Endothelial cell (in vitro differentiated cells): ENCODE data around the gene REXO4. TPM values are rescaled to one million over a fixed set of nuclear protein-coding genes. Genes with fewer than 3 reads are reported as not detected.
A peak's percentile ranks its signal among the peaks of the same experiment; 100 is the strongest.
"Not testable (repeated sequence)": the region's sequence is repeated elsewhere in the genome, so short reads cannot be mapped to it uniquely, and the experiment has no call there.

Experiments used
- DNase-seq: peaks from one replicate; pipeline ENCODE4 v3.0.0; 2021; ENCODE audit warnings: low spot score
- H3K27ac Mint-ChIP-seq: one replicate; pipeline ENCODE4 v1.8.0; 2021; ENCODE audit warnings: mixed read lengths, inconsistent platforms; ENCODE audit not compliant: unreplicated experiment
- H3K27me3 Mint-ChIP-seq: one replicate; pipeline ENCODE4 v1.8.0; 2021; ENCODE audit warnings: mild to moderate bottlenecking, moderate library complexity, mixed read lengths, inconsistent platforms; ENCODE audit not compliant: unreplicated experiment
- H3K36me3 Mint-ChIP-seq: one replicate; pipeline ENCODE4 v1.8.0; 2021; ENCODE audit warnings: mild to moderate bottlenecking, low read depth, mixed read lengths, inconsistent platforms; ENCODE audit not compliant: unreplicated experiment
- H3K4me1 Mint-ChIP-seq: one replicate; pipeline ENCODE4 v1.8.0; 2021; ENCODE audit warnings: mild to moderate bottlenecking, mixed read lengths, inconsistent platforms; ENCODE audit not compliant: unreplicated experiment
- H3K4me3 Mint-ChIP-seq: one replicate; pipeline ENCODE4 v1.8.0; 2021; ENCODE audit warnings: mild to moderate bottlenecking, mixed read lengths, inconsistent platforms; ENCODE audit not compliant: unreplicated experiment
- H3K9me3 Mint-ChIP-seq: one replicate; pipeline ENCODE4 v1.8.0; 2021; ENCODE audit warnings: mixed read lengths, inconsistent platforms; ENCODE audit not compliant: unreplicated experiment
- total RNA-seq: library from RNA; stranded (reverse); fragmentation: NEBNext Ultra II Directional; extraction: Animal tissue kit (Norgen Biotek cat#: 25700); gene quantifications from one replicate; pipeline ENCODE4 v1.2.1, GENCODE V29; 2021; ENCODE audit not compliant: unreplicated experiment
- TF ChIP-seq, protein P1 (sequence below): fragments of 200-600 bp; sonication (generic); IDR thresholded peaks from one replicate; pipeline ENCODE4 v1.5.0; 2021; ENCODE audit warnings: antibody characterized with exemption; ENCODE audit not compliant: unreplicated experiment

The REXO4 gene
- total RNA-seq, 1 donor from 2014 or later, result 30.9 TPM

DNA sequence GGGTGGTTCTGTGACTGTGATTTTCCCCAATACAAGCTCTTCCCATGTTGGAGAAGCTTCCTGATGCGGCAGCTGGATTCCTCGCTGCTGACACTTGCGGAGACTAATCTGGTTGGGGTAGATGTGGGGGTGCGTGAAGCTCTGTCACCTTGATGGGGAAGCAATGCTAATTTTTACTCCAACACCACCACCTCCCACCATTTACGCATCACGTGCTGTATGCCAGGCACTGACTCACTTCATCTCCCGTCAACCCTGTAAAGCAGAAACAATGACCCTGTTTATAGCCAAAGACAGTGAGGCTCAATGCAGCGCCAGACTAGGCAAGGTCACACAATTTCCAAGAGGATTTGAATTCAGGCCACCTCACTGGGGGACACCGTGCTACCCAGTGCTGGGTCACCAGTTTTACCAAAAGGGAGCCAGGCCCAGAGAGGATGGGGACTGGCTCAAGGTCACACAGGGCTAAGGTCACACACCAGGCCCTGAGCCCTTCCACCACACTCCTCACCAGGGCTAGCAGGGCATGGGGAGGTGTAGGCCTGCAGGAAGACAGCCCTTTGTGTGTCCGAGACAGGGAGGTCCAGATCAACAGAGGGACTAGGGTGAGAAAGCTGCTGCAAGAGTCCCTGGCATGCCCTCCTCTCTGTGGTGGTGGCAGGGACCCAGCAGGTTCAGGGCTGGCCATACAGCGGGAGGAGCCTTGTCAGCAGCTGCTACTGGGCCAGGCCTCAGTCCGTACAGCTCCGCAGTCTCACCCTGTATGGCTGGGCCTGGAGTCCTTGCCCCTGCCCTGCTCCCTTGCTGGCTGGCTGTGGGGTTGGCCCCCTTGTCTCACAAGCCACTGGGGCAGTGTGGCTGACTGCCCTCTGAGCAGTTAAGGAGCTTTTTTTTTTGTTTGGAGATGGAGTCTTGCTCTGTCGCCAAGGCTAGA lies 38.4 kb downstream of the REXO4 start:
- no peak overlapping the region for H3K4me3 Mint-ChIP-seq
- TF ChIP-seq, protein P1, sequence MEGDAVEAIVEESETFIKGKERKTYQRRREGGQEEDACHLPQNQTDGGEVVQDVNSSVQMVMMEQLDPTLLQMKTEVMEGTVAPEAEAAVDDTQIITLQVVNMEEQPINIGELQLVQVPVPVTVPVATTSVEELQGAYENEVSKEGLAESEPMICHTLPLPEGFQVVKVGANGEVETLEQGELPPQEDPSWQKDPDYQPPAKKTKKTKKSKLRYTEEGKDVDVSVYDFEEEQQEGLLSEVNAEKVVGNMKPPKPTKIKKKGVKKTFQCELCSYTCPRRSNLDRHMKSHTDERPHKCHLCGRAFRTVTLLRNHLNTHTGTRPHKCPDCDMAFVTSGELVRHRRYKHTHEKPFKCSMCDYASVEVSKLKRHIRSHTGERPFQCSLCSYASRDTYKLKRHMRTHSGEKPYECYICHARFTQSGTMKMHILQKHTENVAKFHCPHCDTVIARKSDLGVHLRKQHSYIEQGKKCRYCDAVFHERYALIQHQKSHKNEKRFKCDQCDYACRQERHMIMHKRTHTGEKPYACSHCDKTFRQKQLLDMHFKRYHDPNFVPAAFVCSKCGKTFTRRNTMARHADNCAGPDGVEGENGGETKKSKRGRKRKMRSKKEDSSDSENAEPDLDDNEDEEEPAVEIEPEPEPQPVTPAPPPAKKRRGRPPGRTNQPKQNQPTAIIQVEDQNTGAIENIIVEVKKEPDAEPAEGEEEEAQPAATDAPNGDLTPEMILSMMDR, result no peak
- peaks cover 13% of the 10 kb centered on the region for H3K4me1 Mint-ChIP-seq
- DNase-seq, result no peak
- no peaks in the 10 kb centered on the region for H3K9me3 Mint-ChIP-seq
- H3K27ac Mint-ChIP-seq, result no peak overlapping the region
- H3K36me3 Mint-ChIP-seq, result no peaks in the 10 kb centered on the region
- peaks cover 8% of the 10 kb centered on the region for H3K27me3 Mint-ChIP-seq

DNA sequence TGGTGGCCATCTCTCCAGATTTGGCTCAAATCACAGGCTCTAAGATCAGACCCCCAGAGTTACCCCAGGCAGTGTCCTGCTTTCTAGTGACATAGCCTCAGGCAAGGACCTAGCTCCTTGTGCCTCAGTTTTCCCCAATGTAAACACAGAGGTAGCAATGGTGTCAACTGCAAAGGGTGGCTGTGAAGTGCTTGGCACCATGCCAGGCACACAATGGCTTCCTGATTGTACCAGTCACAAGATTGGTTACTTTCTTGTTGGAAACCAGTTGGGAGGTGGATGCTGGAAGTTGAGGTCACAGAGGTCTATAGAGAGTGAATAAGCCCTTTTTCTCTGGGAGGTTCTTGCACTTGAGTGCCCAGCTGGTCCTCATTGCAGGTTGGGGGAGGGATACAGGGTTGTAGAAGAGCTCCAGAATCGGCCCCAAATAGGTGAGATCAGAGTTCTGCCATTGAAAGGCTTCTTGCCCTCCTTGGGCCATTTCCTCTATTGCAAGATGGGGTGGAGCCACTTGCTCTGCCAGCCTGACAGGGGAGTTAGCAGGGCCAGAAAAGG lies 39.3 kb downstream of the REXO4 start:
- no peak overlapping the region for H3K27ac Mint-ChIP-seq
- TF ChIP-seq, protein P1, result no peak
- H3K4me1 Mint-ChIP-seq, result peaks cover 13% of the 10 kb centered on the region
- no peak overlapping the region for H3K4me3 Mint-ChIP-seq
- H3K9me3 Mint-ChIP-seq, result no peaks in the 10 kb centered on the region
- no peak for DNase-seq
- peaks cover 8% of the 10 kb centered on the region for H3K27me3 Mint-ChIP-seq
- no peaks in the 10 kb centered on the region for H3K36me3 Mint-ChIP-seq

DNA sequence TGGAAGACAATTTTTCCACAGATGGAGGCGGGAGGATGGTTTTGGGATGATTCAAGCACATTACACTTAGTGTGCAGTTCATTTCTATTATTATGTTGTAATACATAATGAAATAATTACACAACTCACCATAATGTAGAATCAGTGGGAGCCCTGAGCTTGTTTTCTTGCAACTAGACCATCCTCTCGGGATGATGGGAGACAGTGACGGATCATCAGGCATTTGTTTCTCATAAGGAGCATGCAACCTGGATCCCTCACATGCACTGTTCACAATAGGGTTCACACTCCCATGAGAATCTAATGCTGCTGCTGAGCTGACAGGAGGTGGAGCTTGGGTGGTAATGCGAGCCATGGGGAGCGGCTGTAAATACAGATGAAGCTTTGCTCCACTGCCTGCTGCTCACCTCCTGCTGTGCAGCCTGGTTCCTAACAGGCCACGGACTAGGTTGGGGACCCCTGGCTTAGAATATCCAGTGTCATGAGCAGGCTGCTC lies 40.0 kb downstream of the REXO4 start:
- TF ChIP-seq, protein P1, result no peak
- no peak overlapping the region for H3K4me3 Mint-ChIP-seq
- no peaks in the 10 kb centered on the region for H3K36me3 Mint-ChIP-seq
- H3K27me3 Mint-ChIP-seq, result peaks cover 8% of the 10 kb centered on the region
- no peak overlapping the region for H3K27ac Mint-ChIP-seq
- no peaks in the 10 kb centered on the region for H3K9me3 Mint-ChIP-seq
- peaks cover 13% of the 10 kb centered on the region for H3K4me1 Mint-ChIP-seq
- no peak for DNase-seq

DNA sequence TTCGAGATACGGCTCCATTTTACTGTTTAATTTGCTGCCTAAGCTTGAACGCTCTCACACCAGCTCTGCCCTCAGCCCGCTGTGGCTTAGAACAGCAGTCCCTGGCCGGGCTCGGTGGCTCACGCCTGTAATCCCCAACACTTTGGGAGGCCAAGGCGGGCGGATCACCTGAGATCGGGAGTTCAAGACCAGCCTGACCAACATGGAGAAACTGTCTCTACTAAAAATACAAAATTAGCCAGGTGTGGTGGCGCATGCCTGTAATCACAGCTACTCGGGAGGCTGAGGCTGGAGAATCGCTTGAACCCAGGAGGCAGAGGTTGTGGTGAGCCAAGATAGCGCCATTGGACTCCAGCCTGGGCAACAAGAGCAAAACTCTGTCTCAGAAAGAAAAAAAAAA lies 40.5 kb downstream of the REXO4 start:
- H3K4me1 Mint-ChIP-seq, result peaks cover 13% of the 10 kb centered on the region
- not testable (repeated sequence) for DNase-seq, H3K27me3 Mint-ChIP-seq, H3K9me3 Mint-ChIP-seq, H3K36me3 Mint-ChIP-seq
- H3K4me3 Mint-ChIP-seq, result peak overlapping the region; percentile 85
- H3K27ac Mint-ChIP-seq, result peak overlapping the region; percentile 61

DNA sequence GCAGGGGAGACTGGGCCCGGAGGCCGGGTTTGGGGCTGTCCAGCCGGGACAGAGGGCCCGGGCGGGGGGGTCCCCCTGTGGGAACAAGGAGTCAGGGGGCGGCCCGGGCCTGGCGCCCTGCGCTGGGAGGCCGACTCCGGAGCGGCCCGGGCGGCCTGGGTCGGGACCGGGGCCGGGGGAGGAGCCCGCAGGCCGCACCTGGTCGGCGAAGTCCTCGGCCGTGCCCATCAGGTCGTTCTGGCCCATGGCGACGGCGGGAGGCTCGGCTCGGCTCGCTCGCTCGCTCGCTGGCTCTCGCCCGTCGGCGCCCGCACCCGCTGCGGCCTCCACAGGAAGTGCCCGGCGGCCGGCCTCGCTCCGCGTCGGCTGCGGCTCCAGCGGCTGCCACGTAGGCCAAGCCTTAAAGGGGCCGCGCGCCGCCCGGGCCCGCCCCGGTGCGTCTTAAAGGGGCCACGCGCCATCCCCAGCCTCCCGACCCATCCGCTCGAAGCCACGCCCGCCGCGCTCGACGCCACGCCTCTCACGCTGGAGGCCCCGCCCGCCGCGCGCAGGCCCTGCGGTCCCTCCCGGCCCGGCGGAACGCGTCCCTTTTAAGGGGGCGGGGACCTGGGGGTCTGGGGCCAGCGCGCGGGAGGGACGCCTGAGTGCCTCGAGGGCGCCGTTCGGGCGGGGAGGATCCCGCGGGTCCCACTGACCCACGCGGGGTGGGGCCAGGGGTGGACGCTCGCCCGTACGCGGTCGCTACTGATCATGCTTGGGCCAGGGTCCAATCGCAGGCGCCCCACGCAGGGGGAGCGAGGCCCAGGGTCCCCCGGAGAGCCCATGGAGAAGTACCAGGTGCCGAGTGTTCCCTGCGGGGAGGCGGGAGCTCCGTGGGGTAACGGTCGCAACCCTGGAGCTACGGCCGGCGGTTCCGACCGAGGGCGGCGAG lies 41.8 kb downstream of the REXO4 start, which contains the start of the genes STKLD1 and SURF4:
Gene STKLD1 (plus strand): TSS at position 643 of the 931 bp plus-strand sequence. CDS start 108 bp downstream, at position 751.
Gene SURF4 (minus strand): TSS at position 337 of the 931 bp plus-strand sequence. CDS start 91 bp downstream, at position 246.
- H3K27ac Mint-ChIP-seq, result peak within 1 kb of the TSS; percentile 97
- peaks cover 5% of the 10 kb centered on the region for H3K36me3 Mint-ChIP-seq
- peak; percentile 97 for DNase-seq
- TF ChIP-seq, protein P1, result no peak
- peak within 1 kb of the TSS; percentile 99 for H3K4me3 Mint-ChIP-seq
- peaks cover 8% of the 10 kb centered on the region for H3K27me3 Mint-ChIP-seq
- no peaks in the 10 kb centered on the region for H3K9me3 Mint-ChIP-seq
- H3K4me1 Mint-ChIP-seq, result peaks cover 13% of the 10 kb centered on the region
